HUES48 (cell line): ENCODE measurements around the gene GFPT2.

Experiments used
- H3K27ac ChIP-seq: one replicate; pipeline ENCODE4 v1.7.0; 2013; ENCODE audit warnings: low read depth, low read length, inconsistent platforms
- H3K27me3 ChIP-seq: 2 replicates; pipeline ENCODE4 v1.6.1; 2013; ENCODE audit warnings: mild to moderate bottlenecking, low read length; ENCODE audit not compliant: control insufficient read depth, insufficient read depth
- H3K36me3 ChIP-seq: 2 replicates; pipeline ENCODE4 v1.6.1; 2013; ENCODE audit warnings: low read length; ENCODE audit not compliant: control insufficient read depth, insufficient read depth
- H3K4me1 ChIP-seq: 2 replicates; pipeline ENCODE4 v1.6.1; 2013; ENCODE audit warnings: mild to moderate bottlenecking, low read length; ENCODE audit not compliant: control insufficient read depth, insufficient read depth
- H3K4me3 ChIP-seq: 2 replicates; pipeline ENCODE4 v1.5.1; 2013; ENCODE audit warnings: mild to moderate bottlenecking, low read depth, low read length
- H3K9ac ChIP-seq: 2 replicates; pipeline ENCODE4 v1.6.1; 2013; ENCODE audit warnings: mild to moderate bottlenecking, low read depth, low read length, moderate library complexity
- H3K9me3 ChIP-seq: 2 replicates; pipeline ENCODE4 v1.6.1; 2013; ENCODE audit warnings: low read length; ENCODE audit not compliant: control insufficient read depth, insufficient read depth

Gene GFPT2

DNA sequence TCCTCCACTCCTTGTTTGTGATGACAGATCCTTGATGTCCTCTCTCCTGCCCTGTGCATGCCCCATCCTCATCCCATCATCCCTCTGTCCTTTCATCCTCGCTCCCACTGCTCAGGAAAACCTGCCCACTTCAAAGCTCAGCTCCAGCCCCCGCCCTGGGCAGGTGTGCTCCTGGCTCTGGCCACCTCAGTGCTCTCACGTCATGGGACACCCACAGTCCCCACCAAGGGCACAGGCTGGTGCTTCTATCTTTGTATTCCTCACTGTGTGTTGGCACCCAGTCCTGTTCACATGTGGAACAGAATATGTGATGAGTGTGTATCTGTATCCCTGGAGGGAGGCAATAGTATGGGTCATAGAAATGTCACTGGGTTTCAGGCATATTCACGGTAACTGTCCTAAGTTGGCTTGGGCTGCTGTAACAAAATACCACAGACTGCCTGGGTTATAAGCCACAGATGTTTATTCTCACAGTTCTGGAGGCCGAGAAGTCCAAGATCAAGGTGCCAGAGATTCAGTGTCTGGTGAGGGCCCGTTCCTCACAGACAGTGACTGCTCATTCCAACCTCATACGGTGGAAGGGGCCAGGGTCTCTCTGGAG, 13.5 kb downstream of the GFPT2 start:
- H3K27ac ChIP-seq, result no peak overlapping the region
- no peak overlapping the region for H3K4me3 ChIP-seq
- no peaks in the 10 kb centered on the region for H3K27me3 ChIP-seq
- no peaks in the 10 kb centered on the region for H3K9me3 ChIP-seq
- H3K4me1 ChIP-seq, result peaks cover 31% of the 10 kb centered on the region
- peaks cover 41% of the 10 kb centered on the region for H3K36me3 ChIP-seq
- H3K9ac ChIP-seq, result no peak overlapping the region

DNA sequence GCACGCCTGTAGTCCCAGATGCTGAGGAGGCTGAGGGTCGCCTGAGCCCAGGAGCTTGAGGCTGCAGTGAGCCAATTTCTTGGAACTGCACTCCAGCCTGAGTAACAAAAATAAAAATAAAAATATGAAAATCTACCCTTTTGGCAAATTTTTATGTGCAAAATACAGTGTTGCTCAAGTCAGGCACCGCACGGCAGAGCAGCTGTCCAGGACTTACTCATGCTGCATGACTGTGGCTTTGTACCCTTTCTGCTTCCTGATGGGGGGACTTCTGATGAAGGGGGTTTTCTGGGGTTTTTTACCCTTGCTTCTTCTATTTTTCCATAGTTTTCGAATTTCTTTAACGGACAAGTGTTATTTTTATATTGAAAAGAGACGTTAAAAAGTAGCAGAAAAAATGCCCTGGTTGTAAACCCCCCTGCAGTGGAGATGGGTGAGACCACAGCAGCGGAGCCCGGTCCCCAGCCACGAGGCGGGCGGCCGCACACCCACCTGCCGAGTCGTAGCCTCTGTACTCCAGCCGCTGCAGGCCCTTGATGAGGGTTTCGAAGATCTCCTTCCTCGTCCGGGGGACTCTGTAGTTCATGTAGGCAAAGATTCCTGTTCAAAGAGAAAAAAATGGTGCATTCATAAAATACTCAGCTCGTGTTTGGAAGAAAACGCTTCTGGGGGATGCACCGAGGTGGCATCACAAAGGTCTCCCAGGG, 15.0 kb downstream of the GFPT2 start:
- Histone ChIP-seq H3K4me1 (peaks cover 16% of the 10 kb centered on the region), H3K9ac (no peak overlapping the region), H3K9me3 (no peaks in the 10 kb centered on the region), H3K27me3 (no peaks in the 10 kb centered on the region), H3K4me3 (no peak overlapping the region), H3K36me3 (peaks cover 55% of the 10 kb centered on the region), H3K27ac (no peak overlapping the region)

DNA sequence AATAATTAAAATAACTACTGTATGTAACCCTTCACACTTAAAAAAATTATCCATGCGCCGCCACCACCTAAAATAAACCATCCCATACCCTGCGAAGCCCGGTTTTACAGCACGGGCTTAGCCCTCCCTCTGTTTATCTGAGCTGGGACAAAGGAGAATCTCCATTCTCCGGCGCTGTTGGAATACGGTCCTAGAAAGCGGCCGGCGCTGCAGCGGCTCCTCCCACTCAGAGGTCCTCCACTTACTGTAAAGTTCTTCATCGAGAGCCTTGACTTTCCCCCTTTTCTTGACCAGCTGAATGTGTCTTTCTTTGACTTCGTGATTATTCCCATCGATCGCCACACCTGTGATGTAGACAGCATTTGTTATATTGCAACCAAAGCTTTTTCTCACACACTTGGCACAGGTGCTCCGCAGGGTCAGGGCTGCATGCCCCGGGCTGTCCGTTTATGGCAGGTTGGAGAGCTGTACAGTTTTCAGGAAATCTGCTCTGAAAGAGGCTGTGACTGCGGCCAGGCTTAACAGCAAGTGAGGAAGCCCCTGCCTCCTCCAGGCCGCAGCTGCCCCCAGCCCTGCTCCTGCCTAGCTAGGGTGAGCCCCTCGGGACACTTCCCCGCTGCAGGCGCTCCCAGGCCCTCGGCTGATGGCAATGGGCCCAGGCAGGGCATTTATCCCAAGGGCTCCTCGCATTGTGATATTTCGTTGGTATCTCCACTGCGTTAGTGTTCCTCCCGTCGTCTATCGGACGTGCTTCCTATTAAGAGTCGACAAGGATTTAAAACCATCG, 16.7 kb downstream of the GFPT2 start:
- Histone ChIP-seq H3K9me3 (no peaks in the 10 kb centered on the region), H3K4me1 (peaks cover 8% of the 10 kb centered on the region), H3K27ac (no peak overlapping the region), H3K9ac (no peak overlapping the region), H3K36me3 (peaks cover 55% of the 10 kb centered on the region), H3K27me3 (no peaks in the 10 kb centered on the region), H3K4me3 (no peak overlapping the region)

DNA sequence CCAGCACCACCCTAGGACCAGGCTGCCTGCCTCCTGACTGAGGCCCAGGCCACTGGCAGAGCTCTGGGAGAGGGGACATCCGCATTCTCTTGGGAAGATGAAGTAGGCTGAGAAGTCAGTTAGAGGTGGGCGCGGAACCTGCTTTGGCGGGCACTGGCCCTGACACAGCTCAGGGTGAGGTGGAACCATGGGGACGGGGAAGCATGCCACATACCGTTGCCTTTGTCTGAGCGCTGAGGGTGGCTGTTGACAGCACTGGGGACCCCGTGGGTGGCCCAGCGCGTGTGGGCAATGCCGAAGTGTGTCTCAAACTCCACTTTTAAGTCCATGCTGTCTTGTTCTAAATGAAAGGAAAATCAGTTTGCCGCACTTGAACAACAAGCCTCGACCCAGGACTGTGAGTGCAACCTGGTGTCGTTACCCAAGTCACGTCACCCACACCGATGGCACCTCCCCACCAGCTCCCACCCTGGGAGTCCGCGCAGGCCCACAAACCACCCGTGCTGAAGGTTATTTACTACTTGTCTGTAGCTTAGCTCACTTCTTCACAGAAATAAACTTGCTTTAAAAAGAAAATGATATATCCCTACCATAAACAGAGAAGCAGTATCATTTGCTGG, 17.4 kb downstream of the GFPT2 start:
- peaks cover 15% of the 10 kb centered on the region for H3K4me1 ChIP-seq
- no peak overlapping the region for H3K4me3 ChIP-seq
- H3K27ac ChIP-seq, result no peak overlapping the region
- peaks cover 61% of the 10 kb centered on the region for H3K36me3 ChIP-seq
- H3K27me3 ChIP-seq, result no peaks in the 10 kb centered on the region
- no peaks in the 10 kb centered on the region for H3K9me3 ChIP-seq
- H3K9ac ChIP-seq, result no peak overlapping the region

DNA sequence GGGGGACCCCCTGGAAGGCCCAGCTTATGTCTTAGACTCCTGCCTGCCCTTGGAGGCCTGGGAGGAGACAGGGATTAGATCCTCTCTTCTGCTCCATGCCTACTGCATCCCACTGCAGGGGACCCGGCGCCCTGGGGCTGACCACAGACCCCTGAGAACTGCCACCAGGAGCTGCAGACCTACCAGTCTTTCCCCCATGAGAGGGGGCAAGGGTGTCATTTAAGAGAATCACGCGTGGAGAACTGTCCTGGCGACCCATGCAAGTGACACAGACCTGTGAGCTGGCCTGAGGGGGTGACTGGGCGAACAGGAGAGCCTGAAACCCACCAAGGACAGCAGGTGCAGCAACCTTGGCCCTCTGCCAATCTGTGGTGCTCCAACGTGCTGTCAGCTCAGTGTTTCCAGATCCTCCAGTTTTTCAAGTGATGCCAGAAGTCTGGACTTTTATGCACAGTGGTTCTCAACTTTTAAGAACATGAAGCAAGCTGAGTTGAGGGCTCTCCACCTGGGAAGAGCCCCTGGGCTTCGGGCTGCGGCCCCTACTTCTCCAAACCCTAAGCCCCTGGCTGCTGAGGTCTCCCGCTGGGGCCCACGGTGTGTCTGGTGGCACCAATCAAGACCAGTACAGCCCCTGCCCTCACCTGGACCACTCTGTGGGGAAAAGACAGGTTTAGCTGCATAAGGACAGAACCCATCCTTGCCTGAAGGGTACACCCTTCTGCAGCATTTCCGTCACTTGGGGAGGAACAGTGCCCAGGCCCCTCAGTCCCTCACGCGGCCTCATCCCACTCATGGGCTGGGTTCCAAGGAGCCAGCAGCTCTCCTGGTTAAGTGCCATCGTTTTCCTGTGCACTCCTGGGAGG, 18.2 kb downstream of the GFPT2 start:
- H3K9me3 ChIP-seq, result no peaks in the 10 kb centered on the region
- no peak overlapping the region for H3K4me3 ChIP-seq
- H3K27me3 ChIP-seq, result no peaks in the 10 kb centered on the region
- peaks cover 20% of the 10 kb centered on the region for H3K4me1 ChIP-seq
- no peak overlapping the region for H3K9ac ChIP-seq
- peaks cover 69% of the 10 kb centered on the region for H3K36me3 ChIP-seq
- H3K27ac ChIP-seq, result no peak overlapping the region

DNA sequence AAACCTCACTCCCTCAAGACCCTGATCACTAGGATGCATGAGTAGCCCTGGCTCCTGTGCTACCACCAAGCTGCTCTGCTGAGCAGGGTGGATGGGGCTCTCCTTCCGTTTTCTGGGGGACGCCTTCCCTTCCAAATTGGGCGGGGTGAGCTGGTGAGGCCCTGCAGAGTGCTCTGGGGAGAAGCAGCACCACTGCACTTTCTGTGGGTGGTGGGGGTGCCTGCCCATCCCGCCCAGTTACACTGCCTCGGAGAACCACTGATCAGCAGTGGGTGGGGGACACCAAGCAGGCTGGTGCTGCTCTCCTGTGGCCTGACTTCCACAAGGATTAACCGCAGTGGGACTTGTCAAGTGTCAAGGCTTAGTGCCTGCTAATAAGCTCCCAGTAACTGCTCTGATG, 19.0 kb downstream of the GFPT2 start:
- Histone ChIP-seq H3K4me3 (no peak overlapping the region), H3K27ac (no peak overlapping the region), H3K9me3 (no peaks in the 10 kb centered on the region), H3K36me3 (peaks cover 77% of the 10 kb centered on the region), H3K9ac (no peak overlapping the region), H3K4me1 (peaks cover 20% of the 10 kb centered on the region), H3K27me3 (no peaks in the 10 kb centered on the region)

DNA sequence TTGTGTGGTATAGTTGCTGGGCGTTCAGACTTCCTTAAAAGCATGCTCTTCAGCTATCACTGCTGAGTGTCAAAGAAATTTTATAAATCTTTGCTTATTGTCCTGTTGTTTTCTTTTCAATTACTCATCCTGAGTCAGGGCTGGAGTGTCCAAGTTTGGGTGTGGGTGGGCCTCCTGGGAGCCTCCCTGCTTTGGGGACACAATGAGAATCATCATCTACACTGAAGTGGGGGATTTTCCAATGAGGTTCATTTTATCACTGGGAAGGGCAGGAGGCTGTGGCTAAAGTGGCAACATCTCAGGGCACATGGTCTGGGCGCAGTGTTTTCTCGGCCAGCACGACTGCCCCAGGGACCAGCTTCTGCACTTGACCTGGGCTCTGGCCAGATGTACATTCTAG, 19.5 kb downstream of the GFPT2 start:
- no peak overlapping the region for H3K4me3 ChIP-seq
- H3K27me3 ChIP-seq, result no peaks in the 10 kb centered on the region
- H3K9ac ChIP-seq, result no peak overlapping the region
- H3K27ac ChIP-seq, result no peak overlapping the region
- no peaks in the 10 kb centered on the region for H3K9me3 ChIP-seq
- H3K4me1 ChIP-seq, result peaks cover 20% of the 10 kb centered on the region
- peaks cover 79% of the 10 kb centered on the region for H3K36me3 ChIP-seq

DNA sequence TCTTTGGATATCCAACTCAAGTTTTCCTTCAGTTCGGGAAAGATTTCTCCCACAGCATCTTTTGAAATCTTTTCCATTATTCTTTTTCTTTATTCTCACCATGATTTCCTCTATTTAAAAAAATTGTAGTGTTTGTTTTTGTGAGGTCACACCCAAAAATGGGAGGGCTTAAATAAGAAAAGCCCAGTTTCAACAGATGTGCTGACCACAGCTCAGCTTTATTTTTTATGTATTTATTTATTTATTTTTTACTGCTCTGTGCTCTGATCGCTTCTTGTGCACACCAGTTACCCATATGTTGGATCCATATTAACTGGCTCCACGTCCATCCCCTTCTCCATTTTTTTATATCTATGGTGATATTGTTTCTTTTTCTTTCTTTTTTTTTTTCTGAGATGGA, 20.3 kb downstream of the GFPT2 start:
- Histone ChIP-seq H3K4me1 (peaks cover 20% of the 10 kb centered on the region), H3K27ac (peak overlapping the region; percentile 99), H3K27me3 (no peaks in the 10 kb centered on the region), H3K36me3 (peaks cover 79% of the 10 kb centered on the region), H3K9me3 (no peaks in the 10 kb centered on the region), H3K9ac (no peak overlapping the region), H3K4me3 (no peak overlapping the region)

DNA sequence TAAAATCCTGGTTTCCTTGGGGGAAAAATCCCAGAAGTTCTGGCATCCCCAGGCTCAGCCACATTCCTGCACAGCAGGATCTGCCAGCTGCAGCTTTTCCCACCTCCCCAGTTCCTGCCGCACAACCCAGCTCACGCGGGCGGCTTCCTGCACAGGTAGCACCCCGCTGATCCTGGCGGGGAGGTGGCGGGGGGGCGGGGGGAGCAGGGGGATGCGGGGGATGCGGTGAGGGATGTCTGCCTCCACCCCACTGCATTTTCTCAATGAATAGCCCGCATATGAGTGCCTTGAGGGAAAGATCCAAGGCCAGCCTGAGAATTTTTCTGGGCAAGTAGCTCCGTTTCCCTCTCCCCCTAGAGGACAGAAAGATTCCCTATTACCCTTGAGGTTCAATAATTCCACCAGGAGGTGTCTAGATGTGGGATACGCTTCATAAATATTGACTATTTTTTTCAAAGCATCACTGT, 21.1 kb downstream of the GFPT2 start:
- Histone ChIP-seq H3K9me3 (no peaks in the 10 kb centered on the region), H3K36me3 (peaks cover 80% of the 10 kb centered on the region), H3K4me3 (peak overlapping the region; percentile 25), H3K9ac (peak overlapping the region; percentile 68), H3K4me1 (peaks cover 20% of the 10 kb centered on the region), H3K27ac (peak overlapping the region; percentile 99), H3K27me3 (no peaks in the 10 kb centered on the region)

DNA sequence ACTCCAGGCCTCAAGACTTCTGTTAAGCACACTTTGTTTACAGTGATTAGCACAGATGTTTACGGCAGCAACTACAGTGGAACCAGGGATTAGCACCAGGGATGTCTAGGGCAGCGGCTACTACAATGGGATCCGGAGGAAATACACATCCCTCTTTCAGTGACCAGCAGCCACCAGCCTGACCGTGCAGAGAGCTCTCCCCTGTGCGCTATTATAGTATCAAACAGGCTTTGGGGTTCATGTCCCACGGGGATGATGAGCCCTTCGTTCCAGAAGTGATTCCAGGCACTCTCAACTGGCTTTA, 21.5 kb downstream of the GFPT2 start:
- Histone ChIP-seq H3K27me3 (no peaks in the 10 kb centered on the region), H3K9me3 (no peaks in the 10 kb centered on the region), H3K9ac (peak overlapping the region; percentile 68), H3K4me1 (peaks cover 20% of the 10 kb centered on the region), H3K27ac (peak overlapping the region; percentile 99), H3K36me3 (peaks cover 80% of the 10 kb centered on the region), H3K4me3 (peak overlapping the region; percentile 25)
